Hepatocyte (in vitro differentiated cells): ENCODE measurements around the gene ASB11. TPM values are rescaled to one million over a fixed set of nuclear protein-coding genes. Genes with fewer than 3 reads are reported as not detected.
"Not testable (repeated sequence)": the region's sequence is repeated elsewhere in the genome, so short reads cannot be mapped to it uniquely, and the experiment has no call there.

Source experiments
- DNase-seq: peaks from one replicate; pipeline ENCODE4 v3.0.0-alpha.2; 2016; ENCODE audit warnings: low spot score
- H2AFZ ChIP-seq: fragments of 200-600 bp; sonication (generic); 2 replicates; pipeline ENCODE4 v1.6.0; 2016; ENCODE audit warnings: antibody characterized with exemption, mild to moderate bottlenecking
- H3K27ac ChIP-seq: fragments of 200-600 bp; sonication (generic); 2 replicates; pipeline ENCODE4 v1.5.1; 2016; ENCODE audit warnings: mild to moderate bottlenecking
- H3K27me3 ChIP-seq: fragments of 200-600 bp; sonication (generic); 2 replicates; pipeline ENCODE4 v1.6.1; 2016
- H3K36me3 ChIP-seq: fragments of 200-600 bp; sonication (generic); replicated peaks from 2 replicates; pipeline ENCODE4 v1.5.1; 2016; ENCODE audit warnings: low read depth; ENCODE audit not compliant: insufficient read depth
- H3K4me1 ChIP-seq: fragments of 200-600 bp; sonication (generic); 2 replicates; pipeline ENCODE4 v1.5.1; 2016; ENCODE audit warnings: mild to moderate bottlenecking, moderate library complexity; ENCODE audit not compliant: insufficient read depth
- H3K4me2 ChIP-seq: fragments of 200-600 bp; sonication (generic); 2 replicates; pipeline ENCODE4 v1.6.0; 2016
- H3K4me3 ChIP-seq: fragments of 200-600 bp; sonication (generic); 2 replicates; pipeline ENCODE4 v1.5.1; 2016; ENCODE audit warnings: mild to moderate bottlenecking
- H3K79me2 ChIP-seq: fragments of 200-600 bp; sonication (generic); 2 replicates; pipeline ENCODE4 v1.6.0; 2017; ENCODE audit warnings: mild to moderate bottlenecking
- H3K9me2 ChIP-seq: fragments of 200-600 bp; sonication (generic); replicated peaks from 2 replicates; pipeline ENCODE4 v1.6.0; 2017; ENCODE audit warnings: mild to moderate bottlenecking; ENCODE audit not compliant: insufficient read depth
- H3K9me3 ChIP-seq: fragments of 200-600 bp; sonication (generic); 2 replicates; pipeline ENCODE4 v1.5.1; 2016; ENCODE audit warnings: low read depth, mild to moderate bottlenecking
- H4K20me1 ChIP-seq: fragments of 200-600 bp; sonication (generic); 2 replicates; pipeline ENCODE4 v1.6.0; 2016; ENCODE audit warnings: mild to moderate bottlenecking; ENCODE audit not compliant: insufficient read depth, poor library complexity, severe bottlenecking
- CTCF ChIP-seq: fragments of 200-600 bp; sonication (generic); IDR thresholded peaks from 2 replicates; pipeline ENCODE4 v1.5.1; 2016; ENCODE audit warnings: antibody characterized with exemption, mild to moderate bottlenecking; ENCODE audit not compliant: poor library complexity
- EZH2 ChIP-seq: fragments of 200-600 bp; sonication (generic); IDR thresholded peaks from 2 replicates; pipeline ENCODE4 v1.6.1; 2016; ENCODE audit warnings: antibody characterized with exemption, mild to moderate bottlenecking, borderline replicate concordance
- EZH2phosphoT487 ChIP-seq: fragments of 200-600 bp; sonication (generic); IDR thresholded peaks from one replicate; pipeline ENCODE4 v1.6.1; 2018; ENCODE audit warnings: antibody characterized with exemption, mild to moderate bottlenecking, low read depth, moderate library complexity; ENCODE audit not compliant: unreplicated experiment, severe bottlenecking
- WGBS: methylation state at CpG from one replicate; pipeline ENCODE4 v1.1.6; 2016; ENCODE audit warnings: low lambda C conversion rate; ENCODE audit errors: missing lambda C conversion rate; 5-methylcytosine and 5-hydroxymethylcytosine counted together
- polyA plus RNA-seq: library from polyadenylated mRNA; unstranded; fragments of >200 nt; fragmentation: Nextera tagmentation; extraction: Ambion mirVana; gene quantifications from 2 replicates; pipeline ENCODE4 v1.2.1, GENCODE V29; 2016
- total RNA-seq: library from RNA; depleted of rRNA; stranded (reverse); fragments of >200 nt; gene quantifications from 2 replicates; pipeline ENCODE4 v1.2.3, GENCODE V29; 2014

The ASB11 gene
- total and polyA plus RNA-seq, 2 experiments from 2014 or later, result 0.20 TPM; not detected in 1

- peak; percentile 54 for DNase-seq
- no peak overlapping the region for H3K4me3 ChIP-seq
- H3K36me3 ChIP-seq, result no peaks in the 10 kb centered on the region
- H2AFZ ChIP-seq, result no peak overlapping the region
- H3K79me2 ChIP-seq, result no peaks in the 10 kb centered on the region
- H3K9me3 ChIP-seq, result no peaks in the 10 kb centered on the region
- no peaks in the 10 kb centered on the region for H3K9me2 ChIP-seq
- H3K27me3 ChIP-seq, result no peaks in the 10 kb centered on the region
- TF ChIP-seq CTCF (no peak), EZH2phosphoT487 (no peak), EZH2 (no peak)
- WGBS, result 47% methylated on average over 3 of the region's 3 CpGs
- peak overlapping the region; percentile 38 for H3K27ac ChIP-seq
- H3K4me2 ChIP-seq, result no peak overlapping the region
- no peaks in the 10 kb centered on the region for H4K20me1 ChIP-seq
- H3K4me1 ChIP-seq, result no peaks in the 10 kb centered on the region
Measured at GRCh38 chrX:15310117-15310516, 5.3 kb downstream of the ASB11 start.

GRCh38 chrX:15305899-15306298, 9.5 kb downstream of the ASB11 start:
- H4K20me1 ChIP-seq, H3K79me2 ChIP-seq, H3K27ac ChIP-seq, H2AFZ ChIP-seq, H3K4me1 ChIP-seq, H3K4me3 ChIP-seq, DNase-seq, H3K27me3 ChIP-seq, H3K4me2 ChIP-seq, H3K9me3 ChIP-seq, H3K9me2 ChIP-seq, H3K36me3 ChIP-seq: not testable (repeated sequence)
- WGBS, result 60% methylated on average over 3 of the region's 3 CpGs

- Histone ChIP-seq H3K79me2 (no peaks in the 10 kb centered on the region), H4K20me1 (no peaks in the 10 kb centered on the region), H3K4me3 (no peak overlapping the region), H3K27me3 (no peaks in the 10 kb centered on the region), H3K36me3 (no peaks in the 10 kb centered on the region), H3K9me3 (no peaks in the 10 kb centered on the region), H3K4me2 (no peak overlapping the region), H2AFZ (no peak overlapping the region), H3K4me1 (no peaks in the 10 kb centered on the region), H3K27ac (peak overlapping the region; percentile 63), H3K9me2 (no peaks in the 10 kb centered on the region)
- TF ChIP-seq EZH2phosphoT487 (no peak), CTCF (no peak), EZH2 (no peak)
- 49% methylated on average over 4 of the region's 4 CpGs for WGBS
- DNase-seq, result peak; percentile 59
Measured at GRCh38 chrX:15301924-15302323, 13.5 kb downstream of the ASB11 start.

- 65% methylated on average over 4 of the region's 4 CpGs for WGBS
- Histone ChIP-seq H3K79me2 (no peaks in the 10 kb centered on the region), H3K27me3 (no peaks in the 10 kb centered on the region), H3K27ac (no peak overlapping the region), H3K9me3 (no peaks in the 10 kb centered on the region), H3K4me3 (no peak overlapping the region), H3K36me3 (no peaks in the 10 kb centered on the region), H3K4me2 (no peak overlapping the region), H2AFZ (no peak overlapping the region), H3K4me1 (no peaks in the 10 kb centered on the region), H4K20me1 (no peaks in the 10 kb centered on the region), H3K9me2 (no peaks in the 10 kb centered on the region)
- peak; percentile 67 for TF ChIP-seq CTCF
- TF ChIP-seq EZH2phosphoT487, result no peak
- DNase-seq, result peak; percentile 28
Measured at GRCh38 chrX:15299941-15300851, 15.2 kb downstream of the ASB11 start.
